ENCODE results near the gene RPS25. TPM values are rescaled to one million over a fixed set of nuclear protein-coding genes. Genes with fewer than 3 reads are reported as not detected.
"Not testable (repeated sequence)": the region's sequence is repeated elsewhere in the genome, so short reads cannot be mapped to it uniquely, and the experiment has no call there.

RPS25 gene
- total RNA-seq, 1 donor from 2014 or later, result 307 TPM

DNA sequence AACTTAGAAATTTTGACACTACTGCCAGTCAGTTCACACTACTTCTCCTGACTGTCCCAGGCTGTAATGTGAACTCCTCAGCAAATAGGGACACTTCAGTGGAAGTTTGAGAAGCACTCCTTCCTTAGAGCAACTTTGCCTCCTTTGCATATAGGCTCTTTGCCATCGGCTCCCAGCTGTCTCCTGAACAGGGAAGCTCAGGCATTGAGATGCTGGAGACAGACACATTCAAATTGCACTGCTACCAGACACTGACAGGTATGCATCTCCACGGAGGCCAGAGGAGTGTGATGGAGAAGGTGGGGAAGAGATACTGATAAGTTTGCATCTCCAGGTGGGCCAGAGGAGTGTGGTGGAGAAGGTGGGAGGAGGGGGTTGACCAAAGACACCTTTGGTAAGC lies 1.9 kb upstream of the RPS25 start:
- no peak for DNase-seq (ENCODE audit: low spot score)
- ATAC-seq, result no peak

DNA sequence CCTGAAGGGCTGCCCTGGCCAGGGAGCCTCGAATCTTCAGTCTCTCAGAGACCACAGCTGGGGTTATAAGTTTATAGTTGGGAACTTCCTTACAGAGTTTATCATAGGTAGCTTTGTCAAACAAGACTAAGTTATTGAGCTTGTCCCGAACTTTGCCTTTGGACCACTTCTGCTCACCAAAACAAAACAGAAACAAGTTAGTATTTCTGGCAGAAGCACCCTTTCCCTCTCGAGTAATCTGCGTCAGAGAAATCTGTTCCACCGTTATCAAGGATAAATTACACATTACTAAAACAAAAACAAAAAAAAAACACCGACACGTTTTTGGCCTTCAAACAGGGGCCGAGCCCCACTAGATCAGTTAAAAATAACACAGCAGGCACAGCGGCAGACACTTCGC lies 766 bp downstream of the RPS25 start:
- not testable (repeated sequence) for DNase-seq (ENCODE audit: low spot score); ATAC-seq

DNA sequence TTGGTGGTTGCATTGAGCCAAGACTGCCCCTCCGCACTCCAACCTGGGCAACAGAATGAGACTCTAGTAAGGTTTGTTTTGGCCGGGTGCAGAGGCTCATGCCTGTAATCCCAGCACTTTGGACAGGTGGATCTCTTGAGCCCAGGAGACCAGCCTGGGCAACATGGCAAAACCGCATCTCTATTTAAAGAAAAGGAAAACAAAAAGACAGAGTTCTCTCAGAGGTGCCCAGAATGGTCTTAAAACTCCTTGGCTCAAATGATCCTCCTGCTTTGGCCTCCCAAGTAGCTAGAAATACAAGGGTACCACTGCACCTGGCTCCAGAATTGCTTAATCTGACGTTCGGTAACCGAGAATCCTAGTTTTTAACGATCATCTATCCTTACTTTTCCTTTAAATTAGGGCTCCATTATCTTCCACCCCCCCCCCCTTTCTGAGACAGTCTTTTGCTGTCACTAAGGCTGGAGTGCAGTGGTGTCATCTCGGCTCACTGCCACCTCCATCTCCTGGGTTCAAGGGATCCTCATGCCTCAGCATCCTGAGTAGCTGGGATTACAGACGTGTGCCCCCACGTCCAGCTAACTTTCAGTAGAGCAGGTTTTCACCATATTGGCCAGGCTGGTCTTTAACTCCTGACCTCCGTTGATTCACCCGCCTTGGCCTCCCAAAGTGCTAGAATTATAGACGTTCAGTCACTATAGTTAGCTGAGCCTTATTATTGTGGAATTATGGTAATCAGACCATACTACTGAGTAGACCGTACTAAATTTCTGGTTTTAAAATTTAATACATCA lies 1.7 kb downstream of the RPS25 start:
- ATAC-seq, result no peak
- no peak for DNase-seq (ENCODE audit: low spot score)

DNA sequence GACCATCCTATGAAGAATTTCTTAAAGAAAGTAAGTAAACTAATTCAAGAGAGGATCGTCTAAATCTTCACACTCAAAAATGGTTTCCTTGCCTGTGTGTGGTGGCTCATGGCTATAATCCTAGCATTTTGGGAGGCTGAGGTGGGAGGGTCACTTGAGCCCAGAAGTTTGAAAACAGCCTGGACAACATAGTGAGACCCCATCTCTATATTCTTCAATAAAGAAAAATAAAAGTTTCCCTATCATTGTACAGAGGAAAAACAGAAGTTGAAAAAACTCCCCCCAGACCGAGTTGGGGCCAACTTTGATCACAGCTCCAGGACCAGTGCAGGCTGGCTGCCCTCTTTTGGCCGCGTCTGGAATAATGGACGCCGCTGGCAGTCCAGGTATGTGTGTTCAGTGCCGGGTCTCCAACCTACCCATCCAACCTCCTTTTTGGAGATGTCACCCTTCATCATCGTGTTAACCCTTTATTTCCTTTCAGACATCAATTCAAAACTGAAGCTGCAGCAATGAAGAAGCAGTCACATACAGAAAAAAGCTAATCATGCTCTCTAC lies 3.0 kb downstream of the RPS25 start:
- DNase-seq (ENCODE audit: low spot score), result no peak
- ATAC-seq, result no peak

GRCh38 chr11:119014209-119014924 lies 3.8 kb downstream of the RPS25 start:
- ATAC-seq (no peak), DNase-seq (ENCODE audit: low spot score) (no peak)

- DNase-seq (ENCODE audit: low spot score) (no peak), ATAC-seq (no peak)
Measured at GRCh38 chr11:119012629-119013170, 5.4 kb downstream of the RPS25 start.

GRCh38 chr11:119011476-119012053 lies 6.6 kb downstream of the RPS25 start:
- DNase-seq (ENCODE audit: low spot score), result peak; percentile 66
- ATAC-seq, result peak; percentile 91

GRCh38 chr11:119006656-119007055 lies 11.5 kb downstream of the RPS25 start:
- DNase-seq (ENCODE audit: low spot score) (no peak), ATAC-seq (no peak)

DNA sequence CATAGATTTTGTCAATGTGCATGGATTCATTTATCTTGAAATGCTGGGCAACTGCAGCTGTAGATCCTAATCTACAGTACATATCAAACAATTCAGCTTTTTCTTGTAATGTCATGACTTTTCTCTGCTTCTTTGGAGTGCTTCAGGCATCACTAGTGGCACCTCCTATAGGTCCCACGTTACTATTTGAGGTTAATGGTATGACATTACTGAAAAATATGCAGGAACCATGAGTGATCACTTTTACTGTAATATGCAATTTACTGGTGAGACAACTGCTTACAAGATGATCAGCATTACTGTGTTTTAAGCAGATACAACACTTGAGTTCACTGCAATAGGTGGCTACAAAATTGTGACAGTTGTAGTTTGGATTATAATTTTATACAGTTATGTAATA lies 17.2 kb downstream of the RPS25 start:
- no peak for ATAC-seq
- no peak for DNase-seq (ENCODE audit: low spot score)

- DNase-seq (ENCODE audit: low spot score) (no peak), ATAC-seq (no peak)
Measured at GRCh38 chr11:118998822-118999221, 19.3 kb downstream of the RPS25 start.

GRCh38 chr11:118998388-118998717 lies 19.8 kb downstream of the RPS25 start:
- DNase-seq (ENCODE audit: low spot score), result no peak

DNA sequence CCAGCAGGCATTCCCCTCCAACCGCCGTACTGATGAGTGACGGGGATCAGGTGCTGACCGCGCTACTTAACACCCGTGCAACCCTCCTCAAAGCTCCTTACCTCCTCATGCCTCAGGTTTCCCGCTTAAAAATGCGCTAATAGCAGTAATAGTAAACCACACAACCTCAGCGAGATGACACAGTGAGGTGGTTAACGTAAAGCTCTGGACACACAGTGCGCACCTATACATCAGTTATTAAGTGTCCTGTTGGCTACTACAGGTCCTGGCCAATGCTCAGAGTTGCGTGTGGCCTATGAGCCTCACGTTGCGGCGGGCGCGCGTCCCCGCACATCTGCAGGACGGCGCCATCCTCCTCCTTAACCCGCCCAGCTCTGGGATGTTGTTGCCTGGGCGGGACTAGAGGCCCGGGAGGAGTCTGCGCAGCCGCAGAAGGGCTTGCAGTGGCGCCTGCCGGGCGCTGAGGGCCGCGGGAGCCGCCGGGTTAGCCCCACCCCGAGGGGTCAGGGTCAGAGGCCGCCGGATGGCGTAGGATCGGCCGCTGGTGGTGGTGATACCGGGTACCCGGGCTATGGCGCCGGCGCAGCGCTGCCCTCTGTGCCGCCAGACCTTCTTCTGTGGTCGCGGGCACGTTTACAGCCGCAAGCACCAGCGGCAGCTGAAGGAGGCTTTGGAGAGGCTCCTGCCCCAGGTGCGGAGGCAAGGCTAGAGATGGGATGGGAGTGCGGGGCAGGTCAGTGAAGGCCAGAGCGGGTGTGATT lies 20.3 kb downstream of the RPS25 start, which contains the start of gene CENATAC:
Gene CENATAC (plus strand): TSS at position 512 of the 761 bp plus-strand sequence. CDS start 60 bp downstream, at position 572.
- ATAC-seq (peak; percentile 99), DNase-seq (ENCODE audit: low spot score) (peak; percentile 97)

More at GRCh38 chr11:118998388-118998717, 19.8 kb downstream of the RPS25 start:
- ATAC-seq, result peak; percentile 28

DNA sequence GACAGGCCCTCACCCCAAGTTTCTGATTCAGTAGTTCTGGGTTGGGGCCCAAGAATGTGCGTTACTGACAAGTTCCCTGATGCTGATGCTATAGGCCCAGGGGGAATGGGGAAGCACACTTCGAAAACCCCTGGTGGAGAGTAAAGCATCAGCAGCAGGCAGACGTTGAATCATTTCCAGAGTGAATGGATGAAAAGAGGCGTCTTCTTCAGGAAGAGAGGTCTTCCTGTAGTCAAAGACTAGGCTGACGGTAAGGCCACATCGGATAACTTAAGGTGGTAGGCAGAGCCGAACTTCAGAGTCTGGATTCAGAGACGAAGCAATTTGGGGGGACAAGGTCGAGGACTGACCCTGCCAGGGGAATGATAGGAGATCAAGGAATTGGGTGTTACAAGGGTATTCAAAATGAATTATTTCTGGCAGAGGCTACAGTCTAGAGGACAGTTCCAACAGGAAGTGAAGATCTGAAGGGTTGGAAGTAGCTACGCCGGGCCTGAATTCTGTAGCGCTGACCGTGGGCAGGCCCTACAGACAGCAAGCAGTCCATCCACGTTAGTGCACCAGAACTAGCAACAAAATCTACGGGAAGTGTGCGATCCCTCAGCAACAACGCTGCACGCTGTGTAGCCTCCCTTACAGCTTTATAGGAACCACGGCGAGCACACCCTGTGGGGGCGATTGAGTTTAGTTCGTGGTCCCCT lies 21.1 kb downstream of the RPS25 start:
- ATAC-seq (peak; percentile 17), DNase-seq (ENCODE audit: low spot score) (no peak)

GRCh38 chr11:118991486-118992038 lies 26.6 kb downstream of the RPS25 start:
- ATAC-seq; DNase-seq (ENCODE audit: low spot score): not testable (repeated sequence)

DNA sequence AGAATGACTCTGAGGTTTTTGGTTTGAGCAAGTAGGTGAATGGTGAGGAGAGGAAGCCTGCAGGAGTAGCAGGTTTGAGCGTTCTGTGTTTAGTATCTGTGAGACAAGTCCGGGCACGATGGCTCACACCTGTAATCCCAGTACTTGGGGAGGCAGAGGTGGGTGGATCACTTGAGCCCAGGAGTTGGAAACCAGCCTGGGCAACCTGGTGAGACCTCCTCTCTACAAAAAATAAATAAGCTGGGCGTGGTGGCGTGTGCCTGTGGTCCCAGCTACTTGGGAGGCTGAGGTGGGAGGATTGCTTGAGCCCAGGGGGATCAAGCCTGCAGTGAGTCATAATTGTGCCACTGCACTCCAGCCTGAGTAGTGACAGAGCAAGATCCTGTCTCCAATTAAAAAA lies 29.9 kb downstream of the RPS25 start:
- ATAC-seq (no peak), DNase-seq (ENCODE audit: low spot score) (no peak)

- DNase-seq (ENCODE audit: low spot score) (no peak), ATAC-seq (no peak)
Measured at GRCh38 chr11:118984825-118985224, 33.3 kb downstream of the RPS25 start.

- ATAC-seq; DNase-seq (ENCODE audit: low spot score): not testable (repeated sequence)
Measured at GRCh38 chr11:118984337-118984736, 33.8 kb downstream of the RPS25 start.

DNA sequence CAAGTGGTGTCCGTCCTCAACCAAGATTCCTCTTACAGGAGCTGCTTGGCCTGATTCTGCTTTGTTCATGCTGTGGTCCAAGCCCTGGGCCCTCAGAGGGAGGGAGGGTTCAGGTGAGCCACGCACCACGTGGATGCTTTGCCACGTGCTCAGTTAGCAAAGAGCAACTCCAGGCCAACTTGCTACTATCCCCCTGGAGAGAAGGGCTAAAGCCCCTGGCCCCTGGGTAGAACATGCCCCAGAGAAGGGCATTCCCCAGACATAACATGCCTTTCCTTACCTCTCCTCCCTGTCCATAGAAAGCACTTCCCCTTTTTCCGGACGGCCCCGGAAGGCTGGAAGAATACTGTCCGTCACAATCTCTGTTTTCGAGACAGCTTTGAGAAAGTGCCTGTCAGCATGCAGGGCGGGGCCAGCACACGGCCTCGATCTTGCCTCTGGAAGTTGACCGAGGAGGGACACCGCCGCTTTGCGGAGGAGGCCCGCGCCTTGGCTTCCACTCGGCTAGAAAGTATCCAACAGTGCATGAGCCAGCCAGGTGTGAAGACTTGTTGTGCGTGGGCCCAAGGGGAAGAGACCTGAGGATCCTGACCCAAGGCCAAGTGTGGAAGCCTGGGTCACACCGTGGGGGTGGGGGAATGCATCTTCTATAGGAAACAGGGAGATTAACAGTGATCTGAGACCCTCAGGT lies 37.8 kb downstream of the RPS25 start:
- DNase-seq (ENCODE audit: low spot score), result no peak
- peak; percentile 40 for ATAC-seq

- DNase-seq (ENCODE audit: low spot score) (no peak), ATAC-seq (no peak)
Measured at GRCh38 chr11:118979434-118979833, 38.7 kb downstream of the RPS25 start.

Measured in left lobe of liver (tissue), 2 donors.